Measurements from ENCODE around the gene C4BPB.

C4BPB gene

GRCh38 chr1:207073906-207074820, 14.5 kb upstream of the C4BPB start:
- Mint-ChIP-seq H3K4me1 (peaks cover 30% of the 10 kb centered on the region), H3K27ac (no peak overlapping the region), H3K9me3 (no peaks in the 10 kb centered on the region), H3K27me3 (no peaks in the 10 kb centered on the region), H3K4me3 (no peak overlapping the region)
- no peak for ATAC-seq
- no peak for DNase-seq

- H3K9me3 Mint-ChIP-seq, result no peaks in the 10 kb centered on the region
Observed at GRCh38 chr1:207076181-207076955, 12.3 kb upstream of the C4BPB start.

GRCh38 chr1:207077012-207077411, 11.6 kb upstream of the C4BPB start:
- Mint-ChIP-seq H3K4me3 (no peak overlapping the region), H3K27me3 (peaks cover 1% of the 10 kb centered on the region), H3K4me1 (peaks cover 1% of the 10 kb centered on the region), H3K9me3 (no peaks in the 10 kb centered on the region), H3K27ac (no peak overlapping the region)
- DNase-seq (no peak), ATAC-seq (no peak)

More at GRCh38 chr1:207076181-207076955, 12.3 kb upstream of the C4BPB start:
- DNase-seq (no peak), ATAC-seq (no peak)
- Mint-ChIP-seq H3K27ac (no peak overlapping the region), H3K27me3 (no peaks in the 10 kb centered on the region), H3K4me3 (no peak overlapping the region), H3K4me1 (peaks cover 8% of the 10 kb centered on the region)

- H3K4me3 Mint-ChIP-seq, result no peak overlapping the region
- no peak overlapping the region for H3K27ac Mint-ChIP-seq
- ATAC-seq (peak; percentile 87), DNase-seq (peak; percentile 56 to 65)
- peaks cover 8% of the 10 kb centered on the region for H3K27me3 Mint-ChIP-seq
- H3K4me1 Mint-ChIP-seq, result no peaks in the 10 kb centered on the region
- H3K9me3 Mint-ChIP-seq, result no peaks in the 10 kb centered on the region
Observed at GRCh38 chr1:207077470-207078377, 10.9 kb upstream of the C4BPB start.

GRCh38 chr1:207078578-207079132, 10.0 kb upstream of the C4BPB start:
- H3K4me3 Mint-ChIP-seq, result no peak overlapping the region
- no peak for ATAC-seq
- DNase-seq, result no peak

GRCh38 chr1:207079706-207080241, 8.9 kb upstream of the C4BPB start:
- Mint-ChIP-seq H3K9me3 (no peaks in the 10 kb centered on the region), H3K4me3 (no peak overlapping the region), H3K4me1 (peaks cover 5% of the 10 kb centered on the region), H3K27ac (no peak overlapping the region), H3K27me3 (peaks cover 19% of the 10 kb centered on the region)
- DNase-seq, result no peak
- no peak for ATAC-seq

More at GRCh38 chr1:207078578-207079132, 10.0 kb upstream of the C4BPB start:
- H3K4me1 Mint-ChIP-seq, result no peaks in the 10 kb centered on the region
- no peaks in the 10 kb centered on the region for H3K9me3 Mint-ChIP-seq
- H3K27me3 Mint-ChIP-seq, result peaks cover 18% of the 10 kb centered on the region
- no peak overlapping the region for H3K27ac Mint-ChIP-seq

- peaks cover 13% of the 10 kb centered on the region for H3K4me1 Mint-ChIP-seq
- H3K27ac Mint-ChIP-seq, result no peak overlapping the region
- H3K9me3 Mint-ChIP-seq, result no peaks in the 10 kb centered on the region
- peaks cover 19% of the 10 kb centered on the region for H3K27me3 Mint-ChIP-seq
- DNase-seq (no peak), ATAC-seq (no peak)
- no peak overlapping the region for H3K4me3 Mint-ChIP-seq
Observed at GRCh38 chr1:207081088-207081487, 7.6 kb upstream of the C4BPB start.

GRCh38 chr1:207081806-207082205, 6.9 kb upstream of the C4BPB start:
- no peak overlapping the region for H3K4me3 Mint-ChIP-seq
- H3K27ac Mint-ChIP-seq, result no peak overlapping the region
- DNase-seq, result no peak
- no peak for ATAC-seq
- no peaks in the 10 kb centered on the region for H3K9me3 Mint-ChIP-seq
- peaks cover 19% of the 10 kb centered on the region for H3K27me3 Mint-ChIP-seq
- peaks cover 13% of the 10 kb centered on the region for H3K4me1 Mint-ChIP-seq

- ATAC-seq (no peak), DNase-seq (no peak)
- peaks cover 19% of the 10 kb centered on the region for H3K27me3 Mint-ChIP-seq
- no peak overlapping the region for H3K4me3 Mint-ChIP-seq
- H3K4me1 Mint-ChIP-seq, result peaks cover 22% of the 10 kb centered on the region
- H3K27ac Mint-ChIP-seq, result no peak overlapping the region
- no peaks in the 10 kb centered on the region for H3K9me3 Mint-ChIP-seq
Observed at GRCh38 chr1:207084232-207084631, 4.4 kb upstream of the C4BPB start.

GRCh38 chr1:207084701-207085180, 3.9 kb upstream of the C4BPB start:
- Mint-ChIP-seq H3K4me1 (peaks cover 27% of the 10 kb centered on the region), H3K9me3 (no peaks in the 10 kb centered on the region), H3K4me3 (no peak overlapping the region), H3K27me3 (peaks cover 19% of the 10 kb centered on the region), H3K27ac (no peak overlapping the region)
- ATAC-seq (peak; percentile 82), DNase-seq (peak; percentile 50 to 56)

GRCh38 chr1:207085887-207086286, 2.8 kb upstream of the C4BPB start:
- no peak for ATAC-seq

GRCh38 chr1:207088161-207088560, 499 bp upstream of the C4BPB start:
- Mint-ChIP-seq H3K9me3 (no peaks in the 10 kb centered on the region), H3K4me1 (peaks cover 38% of the 10 kb centered on the region), H3K27me3 (peaks cover 6% of the 10 kb centered on the region), H3K4me3 (no peak overlapping the region), H3K27ac (no peak overlapping the region)
- DNase-seq (no peak), ATAC-seq (no peak)

More at GRCh38 chr1:207085887-207086286, 2.8 kb upstream of the C4BPB start:
- Mint-ChIP-seq H3K27me3 (peaks cover 19% of the 10 kb centered on the region), H3K27ac (no peak overlapping the region), H3K9me3 (no peaks in the 10 kb centered on the region), H3K4me1 (peaks cover 31% of the 10 kb centered on the region), H3K4me3 (no peak overlapping the region)
- no peak for DNase-seq

- H3K27ac Mint-ChIP-seq, result peak overlapping the region; percentile 79 to 94
- peak overlapping the region; percentile 80 to 87 for H3K4me3 Mint-ChIP-seq
- DNase-seq, result no peak
- no peaks in the 10 kb centered on the region for H3K27me3 Mint-ChIP-seq
- ATAC-seq, result peak; percentile 65
- no peaks in the 10 kb centered on the region for H3K9me3 Mint-ChIP-seq
- peaks cover 33% of the 10 kb centered on the region for H3K4me1 Mint-ChIP-seq
Observed at GRCh38 chr1:207089627-207090355, 1.1 kb downstream of the C4BPB start.

Data from stimulated activated naive CD8-positive, alpha-beta T cell treated with anti-CD3 and anti-CD28 coated beads, Interleukin-15, amount 100 ng/mL, for 72 hours (primary cell).